ENCODE data around the gene JCAD. TPM values are rescaled to one million over a fixed set of nuclear protein-coding genes. Genes with fewer than 3 reads are reported as not detected.
A peak's percentile ranks its signal among the peaks of the same experiment; 100 is the strongest.

JCAD gene
- total RNA-seq, 4 donors from 2014 or later = 26.6 to 38.5 (median 28.1) TPM

DNA sequence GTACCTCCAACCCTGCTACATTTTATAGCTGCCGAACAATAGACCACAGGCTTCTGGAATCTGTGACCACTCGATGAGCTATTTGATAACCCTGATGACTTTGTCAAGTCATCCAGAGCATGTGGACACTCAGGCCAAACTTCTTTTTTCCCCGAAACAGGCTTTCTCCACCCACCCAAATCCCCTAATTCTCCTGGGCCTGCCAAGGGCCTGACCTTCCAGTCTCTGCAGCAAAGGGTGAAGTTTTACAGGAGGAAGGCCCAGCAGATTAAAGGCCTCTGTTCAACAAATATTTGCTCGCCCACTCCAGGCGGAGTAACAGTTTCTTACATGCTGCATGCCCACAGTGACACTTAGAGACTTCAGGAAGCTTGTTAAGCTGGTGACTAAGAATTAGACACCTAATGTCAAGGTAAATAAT is 2.0 kb downstream of the JCAD start:
- Histone ChIP-seq H3K27me3 (no peaks in the 10 kb centered on the region), H3K4me1 (peaks cover 17 to 22% of the 10 kb centered on the region in 2 donors), H3K9me3 (no peaks in the 10 kb centered on the region), H3K36me3 (no peaks in the 10 kb centered on the region), H3K27ac (peak overlapping the region; percentile 59 to 90 (median 89)), H3K4me3 (replicated peaks in 1 of 3) (no peak overlapping the region)
- TF ChIP-seq POLR2A (IDR thresholded peaks at IDR 0.05) = no peak
- TF ChIP-seq, protein P1, sequence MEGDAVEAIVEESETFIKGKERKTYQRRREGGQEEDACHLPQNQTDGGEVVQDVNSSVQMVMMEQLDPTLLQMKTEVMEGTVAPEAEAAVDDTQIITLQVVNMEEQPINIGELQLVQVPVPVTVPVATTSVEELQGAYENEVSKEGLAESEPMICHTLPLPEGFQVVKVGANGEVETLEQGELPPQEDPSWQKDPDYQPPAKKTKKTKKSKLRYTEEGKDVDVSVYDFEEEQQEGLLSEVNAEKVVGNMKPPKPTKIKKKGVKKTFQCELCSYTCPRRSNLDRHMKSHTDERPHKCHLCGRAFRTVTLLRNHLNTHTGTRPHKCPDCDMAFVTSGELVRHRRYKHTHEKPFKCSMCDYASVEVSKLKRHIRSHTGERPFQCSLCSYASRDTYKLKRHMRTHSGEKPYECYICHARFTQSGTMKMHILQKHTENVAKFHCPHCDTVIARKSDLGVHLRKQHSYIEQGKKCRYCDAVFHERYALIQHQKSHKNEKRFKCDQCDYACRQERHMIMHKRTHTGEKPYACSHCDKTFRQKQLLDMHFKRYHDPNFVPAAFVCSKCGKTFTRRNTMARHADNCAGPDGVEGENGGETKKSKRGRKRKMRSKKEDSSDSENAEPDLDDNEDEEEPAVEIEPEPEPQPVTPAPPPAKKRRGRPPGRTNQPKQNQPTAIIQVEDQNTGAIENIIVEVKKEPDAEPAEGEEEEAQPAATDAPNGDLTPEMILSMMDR (IDR thresholded peaks at IDR 0.05) = no peak
- intact Hi-C loops (cut with DNase I) = no loop called here
- DNase-seq = peak in 1 of 2 donors; percentile 27
- WGBS, 2 donors = 55 to 68% methylated on average over 5 of the region's 5 CpGs

DNA sequence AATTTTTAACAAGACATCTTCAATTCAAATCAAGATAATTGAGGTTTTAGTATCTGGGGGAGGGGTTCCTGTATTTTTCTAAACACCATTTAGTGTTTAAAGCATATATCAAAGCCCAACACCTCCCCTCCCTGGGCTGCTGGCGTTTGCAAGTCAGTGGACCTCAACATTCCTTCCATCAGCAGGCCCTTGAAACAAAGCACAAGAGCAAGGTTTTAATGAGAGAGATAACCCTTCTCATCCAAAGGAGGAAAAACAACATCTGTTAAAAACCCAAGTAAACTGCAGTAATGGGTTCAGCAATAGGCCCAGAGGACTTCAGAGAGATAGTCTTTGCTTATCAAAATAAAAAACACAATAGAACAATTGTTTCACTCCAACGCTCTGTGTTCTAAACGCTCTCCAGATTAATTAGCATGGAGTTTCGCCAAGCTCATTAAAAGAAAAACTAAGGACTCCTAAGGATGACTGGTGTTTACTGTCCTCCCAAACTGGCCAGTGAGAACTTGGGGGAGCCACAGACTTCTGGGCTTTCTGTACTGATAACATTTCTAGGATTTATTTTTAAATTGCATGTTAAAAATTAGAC is 2.5 kb downstream of the JCAD start:
- intact Hi-C loops (cut with DNase I) = no loop called here
- Histone ChIP-seq H3K27ac (peak overlapping the region; percentile 59 to 90 (median 89)), H3K4me3 (replicated peaks in 1 of 3) (no peak overlapping the region)

DNA sequence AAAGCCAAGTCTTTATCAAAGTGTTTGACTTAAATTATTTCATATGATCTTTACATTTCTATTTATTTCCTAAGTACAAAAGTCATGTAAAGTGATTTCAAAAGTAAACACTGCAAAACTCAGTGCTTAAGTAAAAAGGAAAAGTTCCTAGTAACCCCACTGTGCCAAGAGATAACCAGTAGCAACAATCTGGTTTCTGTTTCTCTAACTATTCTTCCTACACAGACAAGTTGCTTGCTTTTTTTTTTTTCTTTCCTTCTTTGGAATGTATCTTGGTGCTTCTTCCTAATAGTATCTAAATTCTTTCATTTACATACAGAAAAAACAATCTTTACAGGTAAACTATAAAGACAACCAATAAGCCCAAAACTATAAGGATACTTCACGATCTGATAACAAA is 3.1 kb downstream of the JCAD start:
- Histone ChIP-seq H3K4me3 (replicated peaks in 1 of 3) (no peak overlapping the region), H3K36me3 (no peaks in the 10 kb centered on the region), H3K27me3 (no peaks in the 10 kb centered on the region), H3K27ac (peak overlapping the region in 2 of 3 donors; percentile 89 to 90), H3K9me3 (no peaks in the 10 kb centered on the region), H3K4me1 (peaks cover 17 to 22% of the 10 kb centered on the region in 2 donors)
- no peak for DNase-seq
- TF ChIP-seq, protein P1 (IDR thresholded peaks at IDR 0.05) = no peak
- TF ChIP-seq POLR2A (IDR thresholded peaks at IDR 0.05) = no peak
- intact Hi-C loops (cut with DNase I) = no loop called here
- WGBS, 2 donors = 67 to 73% methylated on average over 1 of the region's 1 CpG

More for the DNA sequence above, 2.5 kb downstream of the JCAD start:
- H3K4me1 ChIP-seq = peaks cover 17 to 22% of the 10 kb centered on the region in 2 donors
- H3K9me3 ChIP-seq = no peaks in the 10 kb centered on the region
- TF ChIP-seq, protein P1 (IDR thresholded peaks at IDR 0.05) = no peak
- TF ChIP-seq POLR2A (IDR thresholded peaks at IDR 0.05) = no peak
- no peaks in the 10 kb centered on the region for H3K36me3 ChIP-seq
- peak; percentile 47 to 48 for DNase-seq
- WGBS, 2 donors = 48 to 51% methylated on average over 4 of the region's 4 CpGs
- no peaks in the 10 kb centered on the region for H3K27me3 ChIP-seq

DNA sequence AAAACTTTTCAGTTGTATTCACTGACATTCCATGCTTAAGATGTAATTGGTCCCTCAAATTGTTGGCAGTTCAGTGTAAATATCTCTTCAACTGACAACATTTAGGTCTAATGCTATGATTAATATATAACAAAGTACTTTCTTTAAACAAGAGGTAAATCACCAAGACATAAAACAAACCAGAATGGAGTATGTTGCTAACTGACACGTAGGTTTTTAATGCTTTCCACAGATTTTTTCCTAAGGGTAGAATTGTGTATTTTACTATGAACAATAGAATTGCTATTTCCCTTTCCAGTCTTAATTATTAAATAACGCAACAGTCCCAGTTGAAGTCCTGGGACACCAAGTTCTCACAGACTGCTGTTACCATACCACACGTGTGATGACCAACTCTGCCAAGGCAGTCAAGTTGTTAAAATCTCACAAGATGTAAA is 4.1 kb downstream of the JCAD start:
- WGBS, 2 donors = 77 to 78% methylated on average over 3 of the region's 3 CpGs
- no peak overlapping the region for H3K4me3 ChIP-seq (replicated peaks in 1 of 3)
- TF ChIP-seq, protein P1 (IDR thresholded peaks at IDR 0.05) = no peak
- no peak for TF ChIP-seq POLR2A (IDR thresholded peaks at IDR 0.05)
- H3K27me3 ChIP-seq = no peaks in the 10 kb centered on the region
- H3K4me1 ChIP-seq = peaks cover 22 to 24% of the 10 kb centered on the region in 2 donors
- H3K36me3 ChIP-seq = no peaks in the 10 kb centered on the region
- intact Hi-C loops (cut with DNase I) = no loop called here
- DNase-seq = no peak
- H3K27ac ChIP-seq = peak overlapping the region; percentile 3 to 90 (median 89)
- no peaks in the 10 kb centered on the region for H3K9me3 ChIP-seq

DNA sequence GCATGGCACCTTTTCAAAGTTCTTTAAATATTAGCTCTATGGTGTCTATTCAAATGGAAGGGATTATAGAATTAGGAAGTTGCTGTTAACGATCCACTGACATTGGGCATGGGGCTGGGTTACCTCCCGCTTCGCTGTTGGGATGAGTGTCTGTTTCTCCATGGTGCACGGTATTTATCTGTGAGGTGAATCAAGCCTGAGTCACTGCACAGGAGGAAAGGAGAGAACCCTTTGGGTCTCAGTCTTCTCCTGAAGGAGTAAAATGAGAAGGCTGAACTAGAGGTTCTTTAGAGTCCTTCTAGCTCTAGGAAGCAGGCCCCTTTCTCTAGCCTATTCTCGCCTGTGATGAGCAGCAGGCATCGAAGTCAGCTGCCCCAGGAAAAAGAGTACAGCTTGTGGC is 7.3 kb downstream of the JCAD start:
- intact Hi-C loops (cut with DNase I) = no loop called here
- no peak for DNase-seq
- 83% methylated on average over 6 of the region's 6 CpGs for WGBS, 2 donors
- Histone ChIP-seq H3K27me3 (no peaks in the 10 kb centered on the region), H3K9me3 (no peaks in the 10 kb centered on the region), H3K27ac (no peak overlapping the region), H3K36me3 (no peaks in the 10 kb centered on the region), H3K4me3 (replicated peaks in 1 of 3) (no peak overlapping the region), H3K4me1 (peaks cover 20 to 33% of the 10 kb centered on the region in 2 donors)
- TF ChIP-seq, protein P1 (IDR thresholded peaks at IDR 0.05) = no peak

Measured in thyroid gland (tissue), 4 donors.